ENCODE data around the gene KCNK15. TPM values are rescaled to one million over a fixed set of nuclear protein-coding genes. Genes with fewer than 3 reads are reported as not detected.

The KCNK15 gene
- total and polyA plus RNA-seq, 10 of the 15 experiments (the other 5 are each of a cell fraction or from before 2014, with no cell fraction given) = not detected

DNA sequence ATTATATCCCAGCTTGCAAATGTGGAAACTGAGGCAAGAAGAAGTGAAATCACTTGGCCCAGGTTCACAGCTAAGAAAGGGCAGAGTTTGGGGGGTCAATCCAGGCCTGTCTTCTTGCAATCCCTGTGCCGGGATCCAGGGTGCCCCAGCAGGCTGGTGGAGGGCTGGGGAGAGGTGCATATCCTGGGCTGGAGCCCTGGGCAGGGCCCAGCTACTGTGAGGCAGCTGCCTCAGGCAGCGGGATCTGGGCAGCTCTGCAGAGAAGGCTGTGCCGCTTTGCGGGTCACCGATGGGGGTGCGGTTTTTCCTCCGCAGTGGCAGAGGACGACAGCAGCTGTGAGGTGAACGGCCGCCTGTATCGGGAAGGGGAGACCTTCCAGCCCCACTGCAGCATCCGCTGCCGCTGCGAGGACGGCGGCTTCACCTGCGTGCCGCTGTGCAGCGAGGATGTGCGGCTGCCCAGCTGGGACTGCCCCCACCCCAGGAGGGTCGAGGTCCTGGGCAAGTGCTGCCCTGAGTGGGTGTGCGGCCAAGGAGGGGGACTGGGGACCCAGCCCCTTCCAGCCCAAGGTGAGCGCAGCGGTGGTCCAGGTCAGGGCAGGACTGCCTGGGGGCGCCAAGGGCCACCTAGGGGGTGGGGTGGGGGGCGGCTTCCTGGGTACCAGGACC, 21.1 kb upstream of the KCNK15 start:
- Histone ChIP-seq H2AFZ (ENCODE audit: control insufficient read depth, low read depth, low read length) (no peak overlapping the region), H4K20me1 (ENCODE audit: control insufficient read depth, insufficient read depth) (no peaks in the 10 kb centered on the region), H3K9ac (ENCODE audit: control insufficient read depth, insufficient read depth, low read length) (no peak overlapping the region), H3K27ac (ENCODE audit: control insufficient read depth, insufficient read depth) (no peak overlapping the region), H3K9me3 (replicated peaks; ENCODE audit: control insufficient read depth, insufficient read depth, low read length) (no peaks in the 10 kb centered on the region), H3K79me2 (ENCODE audit: control insufficient read depth, insufficient read depth, low read length) (no peaks in the 10 kb centered on the region), H3K36me3 (ENCODE audit: control insufficient read depth in 2 of 2, insufficient read depth in 2 of 2, low read length in 1 of 2) (no peaks in the 10 kb centered on the region), H3K27me3 (replicated peaks in 1 of 2; ENCODE audit: control insufficient read depth in 2 of 2, insufficient read depth in 2 of 2, low read length in 1 of 2) (no peaks in the 10 kb centered on the region; a peak in 2 of 4 replicates), H3K4me3 (no peak overlapping the region), H3K4me1 (ENCODE audit: control insufficient read depth, insufficient read depth, low read length) (no peaks in the 10 kb centered on the region), H3K4me2 (ENCODE audit: control insufficient read depth, insufficient read depth) (no peak overlapping the region)
- in situ Hi-C loops (cut with MboI) (no loop called here), intact Hi-C loops (cut with micrococcal nuclease; ENCODE audit: unreplicated experiment) (no loop called here)
- no peak for DNase-seq (ENCODE audit: low read depth, low spot score)
- TF ChIP-seq EED (IDR thresholded peaks at IDR 0.05; ENCODE audit: low read depth) = no peak
- no peak for TF ChIP-seq ZNF274 (IDR thresholded peaks at IDR 0.05; ENCODE audit: insufficient read depth, insufficient read length)
- TF ChIP-seq, protein P1, sequence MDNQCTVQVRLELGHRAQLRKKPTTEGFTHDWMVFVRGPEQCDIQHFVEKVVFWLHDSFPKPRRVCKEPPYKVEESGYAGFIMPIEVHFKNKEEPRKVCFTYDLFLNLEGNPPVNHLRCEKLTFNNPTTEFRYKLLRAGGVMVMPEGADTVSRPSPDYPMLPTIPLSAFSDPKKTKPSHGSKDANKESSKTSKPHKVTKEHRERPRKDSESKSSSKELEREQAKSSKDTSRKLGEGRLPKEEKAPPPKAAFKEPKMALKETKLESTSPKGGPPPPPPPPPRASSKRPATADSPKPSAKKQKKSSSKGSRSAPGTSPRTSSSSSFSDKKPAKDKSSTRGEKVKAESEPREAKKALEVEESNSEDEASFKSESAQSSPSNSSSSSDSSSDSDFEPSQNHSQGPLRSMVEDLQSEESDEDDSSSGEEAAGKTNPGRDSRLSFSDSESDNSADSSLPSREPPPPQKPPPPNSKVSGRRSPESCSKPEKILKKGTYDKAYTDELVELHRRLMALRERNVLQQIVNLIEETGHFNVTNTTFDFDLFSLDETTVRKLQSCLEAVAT (IDR thresholded peaks at IDR 0.05) = no peak
- TF ChIP-seq TARDBP (IDR thresholded peaks at IDR 0.05; ENCODE audit: borderline replicate concordance) = no peak
- TF ChIP-seq RBBP5 (conservative IDR thresholded peaks at IDR 0.05) = no peak
- no peak for ATAC-seq
- BruUV-seq (replicated peaks) = no TSS peak
- 84% methylated on average over 23 of the region's 26 CpGs for WGBS (ENCODE audit: insufficient coverage, insufficient replicate concordance, low lambda C conversion rate, missing lambda C conversion rate)
- CTCF ChIA-PET = interaction anchor here (0.9 to 1.7 kb wide), 3 partner anchors 9 to 41 kb away, joined by 3 to 4 read pairs (median 4); no protein-coding TSS in a partner anchor
- RAD21 ChIA-PET (ENCODE audit: unreplicated experiment) = no interaction called here
- FAIRE-seq = no peak
- SMC1A ChIA-PET (ENCODE audit: uncharacterized antibody, unreplicated experiment) = interaction anchor here (0.6 kb wide), 1 partner anchor 724 kb away, joined by 3 read pairs; no protein-coding TSS in a partner anchor
- POLR2A ChIA-PET = no interaction called here

GRCh38 chr20:44725837-44726236, 19.8 kb upstream of the KCNK15 start:
- ATAC-seq = no peak
- BruUV-seq (replicated peaks) = no TSS peak
- H3K4me1 ChIP-seq (ENCODE audit: control insufficient read depth, insufficient read depth, low read length) = no peaks in the 10 kb centered on the region
- POLR2A ChIA-PET = no interaction called here
- no peak overlapping the region for H3K4me2 ChIP-seq (ENCODE audit: control insufficient read depth, insufficient read depth)
- H3K9ac ChIP-seq (ENCODE audit: control insufficient read depth, insufficient read depth, low read length) = no peak overlapping the region
- CTCF ChIA-PET = no interaction called here
- intact Hi-C loops (cut with micrococcal nuclease; ENCODE audit: unreplicated experiment) = no loop called here
- no peaks in the 10 kb centered on the region; a peak in 1 of 4 replicates for H3K27me3 ChIP-seq (replicated peaks in 1 of 2; ENCODE audit: control insufficient read depth in 2 of 2, insufficient read depth in 2 of 2, low read length in 1 of 2)
- H4K20me1 ChIP-seq (ENCODE audit: control insufficient read depth, insufficient read depth) = no peaks in the 10 kb centered on the region
- DNase-seq (ENCODE audit: low read depth, low spot score) = no peak
- WGBS (ENCODE audit: insufficient coverage, insufficient replicate concordance, low lambda C conversion rate, missing lambda C conversion rate) = 29% methylated on average over 5 of the region's 5 CpGs
- FAIRE-seq = no peak
- H3K36me3 ChIP-seq (ENCODE audit: control insufficient read depth in 2 of 2, insufficient read depth in 2 of 2, low read length in 1 of 2) = no peaks in the 10 kb centered on the region
- no peaks in the 10 kb centered on the region; the same call in 2 of the 3 replicates for H3K9me3 ChIP-seq (replicated peaks; ENCODE audit: control insufficient read depth, insufficient read depth, low read length)
- in situ Hi-C loops (cut with MboI) = no loop called here
- SMC1A ChIA-PET (ENCODE audit: uncharacterized antibody, unreplicated experiment) = no interaction called here
- H2AFZ ChIP-seq (ENCODE audit: control insufficient read depth, low read depth, low read length) = no peak overlapping the region
- RAD21 ChIA-PET (ENCODE audit: unreplicated experiment) = no interaction called here
- H3K79me2 ChIP-seq (ENCODE audit: control insufficient read depth, insufficient read depth, low read length) = no peaks in the 10 kb centered on the region
- H3K4me3 ChIP-seq = no peak overlapping the region
- H3K27ac ChIP-seq (ENCODE audit: control insufficient read depth, insufficient read depth) = no peak overlapping the region
- TF ChIP-seq ZNF207 (IDR thresholded peaks at IDR 0.05; ENCODE audit: borderline replicate concordance) (no peak), SUPT20H (IDR thresholded peaks at IDR 0.05; ENCODE audit: borderline replicate concordance, control insufficient read depth, low read depth, low read length) (no peak), SP1 (IDR thresholded peaks at IDR 0.05; ENCODE audit: low read depth, low read length) (no peak), EZH2 (IDR thresholded peaks at IDR 0.05; ENCODE audit: borderline replicate concordance, control insufficient read depth, low read depth, low read length) (no peak), MEF2B (IDR thresholded peaks at IDR 0.05; ENCODE audit: partially characterized antibody, poor library complexity, severe bottlenecking) (no peak), NR2F1 (conservative IDR thresholded peaks at IDR 0.05) (no peak), HDAC6 (IDR thresholded peaks at IDR 0.05; ENCODE audit: unreplicated experiment) (no peak)
- TF ChIP-seq, protein P2, sequence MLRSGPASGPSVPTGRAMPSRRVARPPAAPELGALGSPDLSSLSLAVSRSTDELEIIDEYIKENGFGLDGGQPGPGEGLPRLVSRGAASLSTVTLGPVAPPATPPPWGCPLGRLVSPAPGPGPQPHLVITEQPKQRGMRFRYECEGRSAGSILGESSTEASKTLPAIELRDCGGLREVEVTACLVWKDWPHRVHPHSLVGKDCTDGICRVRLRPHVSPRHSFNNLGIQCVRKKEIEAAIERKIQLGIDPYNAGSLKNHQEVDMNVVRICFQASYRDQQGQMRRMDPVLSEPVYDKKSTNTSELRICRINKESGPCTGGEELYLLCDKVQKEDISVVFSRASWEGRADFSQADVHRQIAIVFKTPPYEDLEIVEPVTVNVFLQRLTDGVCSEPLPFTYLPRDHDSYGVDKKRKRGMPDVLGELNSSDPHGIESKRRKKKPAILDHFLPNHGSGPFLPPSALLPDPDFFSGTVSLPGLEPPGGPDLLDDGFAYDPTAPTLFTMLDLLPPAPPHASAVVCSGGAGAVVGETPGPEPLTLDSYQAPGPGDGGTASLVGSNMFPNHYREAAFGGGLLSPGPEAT (IDR thresholded peaks at IDR 0.05; ENCODE audit: low read depth) = no peak
- TF ChIP-seq, protein P3, sequence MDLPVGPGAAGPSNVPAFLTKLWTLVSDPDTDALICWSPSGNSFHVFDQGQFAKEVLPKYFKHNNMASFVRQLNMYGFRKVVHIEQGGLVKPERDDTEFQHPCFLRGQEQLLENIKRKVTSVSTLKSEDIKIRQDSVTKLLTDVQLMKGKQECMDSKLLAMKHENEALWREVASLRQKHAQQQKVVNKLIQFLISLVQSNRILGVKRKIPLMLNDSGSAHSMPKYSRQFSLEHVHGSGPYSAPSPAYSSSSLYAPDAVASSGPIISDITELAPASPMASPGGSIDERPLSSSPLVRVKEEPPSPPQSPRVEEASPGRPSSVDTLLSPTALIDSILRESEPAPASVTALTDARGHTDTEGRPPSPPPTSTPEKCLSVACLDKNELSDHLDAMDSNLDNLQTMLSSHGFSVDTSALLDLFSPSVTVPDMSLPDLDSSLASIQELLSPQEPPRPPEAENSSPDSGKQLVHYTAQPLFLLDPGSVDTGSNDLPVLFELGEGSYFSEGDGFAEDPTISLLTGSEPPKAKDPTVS (IDR thresholded peaks at IDR 0.05; ENCODE audit: low read depth, low read length) = no peak
